ENCODE measurements around the gene PCSK2. TPM values are rescaled to one million over a fixed set of nuclear protein-coding genes. Genes with fewer than 3 reads are reported as not detected.
A peak's percentile ranks its signal among the peaks of the same experiment; 100 is the strongest.

PCSK2 gene
- total RNA-seq, 6 experiments from 2014 or later: not detected

GRCh38 chr20:17499041-17499440, 272.2 kb downstream of the PCSK2 start:
- H3K36me3 Mint-ChIP-seq (ENCODE audit: low read depth): no peaks in the 10 kb centered on the region
- peaks cover 12% of the 10 kb centered on the region for H3K27me3 Mint-ChIP-seq (ENCODE audit: insufficient read depth)
- H3K27ac Mint-ChIP-seq: peak overlapping the region; percentile 76; the same call in 1 of the 2 replicates
- H3K4me1 Mint-ChIP-seq (ENCODE audit: low read depth): peaks cover 19% of the 10 kb centered on the region
- TF ChIP-seq CTCF (IDR thresholded peaks at IDR 0.05): no peak
- H3K4me3 Mint-ChIP-seq: no peak overlapping the region
- DNase-seq: peak; percentile 53
- H3K9me3 Mint-ChIP-seq: no peaks in the 10 kb centered on the region

GRCh38 chr20:17500271-17500670, 273.4 kb downstream of the PCSK2 start:
- no peaks in the 10 kb centered on the region for H3K36me3 Mint-ChIP-seq (ENCODE audit: low read depth)
- DNase-seq: no peak
- peaks cover 9% of the 10 kb centered on the region; the same call in 1 of the 2 replicates for H3K27me3 Mint-ChIP-seq (ENCODE audit: insufficient read depth)
- H3K4me1 Mint-ChIP-seq (ENCODE audit: low read depth): peaks cover 31% of the 10 kb centered on the region
- H3K4me3 Mint-ChIP-seq: no peak overlapping the region
- no peaks in the 10 kb centered on the region for H3K9me3 Mint-ChIP-seq
- no peak for TF ChIP-seq CTCF (IDR thresholded peaks at IDR 0.05)
- no peak overlapping the region for H3K27ac Mint-ChIP-seq

- Mint-ChIP-seq H3K4me3 (no peak overlapping the region), H3K36me3 (ENCODE audit: low read depth) (no peaks in the 10 kb centered on the region), H3K9me3 (no peaks in the 10 kb centered on the region), H3K27me3 (ENCODE audit: insufficient read depth) (peaks cover 8% of the 10 kb centered on the region; the same call in 1 of the 2 replicates), H3K27ac (no peak overlapping the region), H3K4me1 (ENCODE audit: low read depth) (peaks cover 37% of the 10 kb centered on the region)
- TF ChIP-seq CTCF (IDR thresholded peaks at IDR 0.05): no peak
- DNase-seq: no peak
These were observed 274.0 kb downstream of the PCSK2 start for GRCh38 chr20:17500826-17501225.

- no peak overlapping the region for H3K4me3 Mint-ChIP-seq
- peaks cover 7% of the 10 kb centered on the region; the same call in 1 of the 2 replicates for H3K27me3 Mint-ChIP-seq (ENCODE audit: insufficient read depth)
- H3K36me3 Mint-ChIP-seq (ENCODE audit: low read depth): no peaks in the 10 kb centered on the region
- H3K4me1 Mint-ChIP-seq (ENCODE audit: low read depth): peaks cover 42% of the 10 kb centered on the region
- no peak for TF ChIP-seq CTCF (IDR thresholded peaks at IDR 0.05)
- no peak overlapping the region for H3K27ac Mint-ChIP-seq
- H3K9me3 Mint-ChIP-seq: no peaks in the 10 kb centered on the region
- DNase-seq: no peak
These were observed 274.9 kb downstream of the PCSK2 start for GRCh38 chr20:17501701-17502100.

GRCh38 chr20:17502105-17502504, 275.3 kb downstream of the PCSK2 start:
- Mint-ChIP-seq H3K4me3 (no peak overlapping the region), H3K36me3 (ENCODE audit: low read depth) (no peaks in the 10 kb centered on the region), H3K4me1 (ENCODE audit: low read depth) (peaks cover 42% of the 10 kb centered on the region), H3K9me3 (no peaks in the 10 kb centered on the region), H3K27ac (no peak overlapping the region), H3K27me3 (ENCODE audit: insufficient read depth) (peaks cover 4% of the 10 kb centered on the region; the same call in 1 of the 2 replicates)
- DNase-seq: no peak
- no peak for TF ChIP-seq CTCF (IDR thresholded peaks at IDR 0.05)

All from HFFc6 (cell line).